Panc1 (cell line): ENCODE results near the gene UBTD1. TPM values are rescaled to one million over a fixed set of nuclear protein-coding genes. Genes with fewer than 3 reads are reported as not detected.

ENCODE experiments used
- ATAC-seq: fragments of 200-7000 bp; cut with Tn5 transposase; 2 replicates; pipeline ENCODE4 v1.9.1; 2020; ENCODE audit warnings: mild to moderate bottlenecking, moderate library complexity
- BruUV-seq: library from RNA; stranded (reverse); fragments of 400-500 nt; replicated peaks from 2 replicates; lab custom pipeline; 2021; lab: Mats Ljungman, UMichigan
- CTCF ChIA-PET: fragments of 300-600 bp; sonication (Branson Sonifier 250); formaldehyde crosslinking; loops from one replicate; lab custom pipeline; 2022; ENCODE audit warnings: antibody characterized with exemption; lab: Charles Lee
- POLR2A ChIA-PET: fragments of 300-600 bp; sonication (Branson Sonifier 250); formaldehyde crosslinking; loops from one replicate; lab custom pipeline; 2022; ENCODE audit warnings: antibody characterized with exemption; lab: Charles Lee
- DNase-seq: peaks from one replicate; pipeline ENCODE4 v3.0.0-alpha.2; 2010; ENCODE audit warnings: low read depth, low spot score
- H3K27ac ChIP-seq: 2 replicates; pipeline ENCODE4 v1.5.1; 2011; ENCODE audit warnings: mild to moderate bottlenecking, low read length, inconsistent platforms
- H3K27me3 ChIP-seq: fragments of 200-500 bp; sonication (Bioruptor generic); 2 replicates; pipeline ENCODE4 v1.6.0; 2014; ENCODE audit warnings: low read length, inconsistent platforms; ENCODE audit not compliant: control insufficient read depth, insufficient read depth
- H3K36me3 ChIP-seq: fragments of 200-500 bp; sonication (Bioruptor generic); 2 replicates; pipeline ENCODE4 v1.5.1; 2014; ENCODE audit warnings: inconsistent platforms, mild to moderate bottlenecking, low read length, moderate library complexity; ENCODE audit not compliant: control insufficient read depth, insufficient read depth
- H3K4me1 ChIP-seq: 2 replicates; pipeline ENCODE4 v1.5.1; 2011; ENCODE audit warnings: inconsistent platforms, mild to moderate bottlenecking, low read length, moderate library complexity; ENCODE audit not compliant: control insufficient read depth, insufficient read depth
- H3K4me3 ChIP-seq, 2 experiments: 2 replicates each; pipeline ENCODE4 v1.5.1; 2011 to 2012; ENCODE audit warnings: low read depth in 2 of 2, low read length in 2 of 2, mild to moderate bottlenecking in 2 of 2, inconsistent platforms in 1 of 2, moderate library complexity in 1 of 2
- H3K9me3 ChIP-seq: fragments of 200-500 bp; sonication (Bioruptor generic); 2 replicates; pipeline ENCODE4 v1.5.1; 2014; ENCODE audit warnings: low read depth, mild to moderate bottlenecking, inconsistent platforms, low read length, moderate library complexity; ENCODE audit not compliant: control insufficient read depth, insufficient read depth
- POLR2AphosphoS5 ChIP-seq: IDR thresholded peaks from 2 replicates; pipeline ENCODE4 v1.6.1; 2012; ENCODE audit warnings: mild to moderate bottlenecking, low read depth, low read length, moderate library complexity
- SIN3A ChIP-seq: IDR thresholded peaks from 2 replicates; pipeline ENCODE4 v1.6.1; 2012; ENCODE audit warnings: low read depth, mild to moderate bottlenecking, low read length, moderate library complexity, borderline replicate concordance; ENCODE audit not compliant: insufficient read depth
- TCF7L2 ChIP-seq: IDR thresholded peaks from 2 replicates; pipeline ENCODE4 v1.6.1; 2011; ENCODE audit warnings: mild to moderate bottlenecking, low read depth, low read length, inconsistent platforms
- in situ Hi-C: cut with HindIII; loops from 2 replicates; pipeline ENCODE4 v1.10.0; 2016; ENCODE audit warnings: low sequenced_read_pairs, low pct_unique_long_range_greater_than_20kb
- intact Hi-C: fragments of 100-400 bp; cut with micrococcal nuclease; formaldehyde crosslinking; loops from one replicate; pipeline ENCODE4 v1.10.0; 2022; ENCODE audit not compliant: unreplicated experiment
- total RNA-seq: library from RNA; stranded (reverse); gene quantifications from one replicate; pipeline ENCODE4 v1.2.1, GENCODE V29; 2021; ENCODE audit not compliant: unreplicated experiment
- TF ChIP-seq, protein P1 (sequence below): fragments of 450-650 bp; IDR thresholded peaks from 2 replicates; pipeline ENCODE4 v1.5.1; 2017; ENCODE audit warnings: mild to moderate bottlenecking
- TF ChIP-seq, protein P2 (sequence below), 2 experiments: IDR thresholded peaks; 2 replicates each; pipeline ENCODE4 v1.6.1; 2011 to 2012; ENCODE audit warnings: low read depth in 2 of 2, control low read depth in 1 of 2, low read length in 1 of 2, mild to moderate bottlenecking in 1 of 2, moderate library complexity in 1 of 2; ENCODE audit not compliant: insufficient read depth in 1 of 2

Gene UBTD1
- total RNA-seq, 1 experiment from 2014 or later = 55.6 TPM

DNA sequence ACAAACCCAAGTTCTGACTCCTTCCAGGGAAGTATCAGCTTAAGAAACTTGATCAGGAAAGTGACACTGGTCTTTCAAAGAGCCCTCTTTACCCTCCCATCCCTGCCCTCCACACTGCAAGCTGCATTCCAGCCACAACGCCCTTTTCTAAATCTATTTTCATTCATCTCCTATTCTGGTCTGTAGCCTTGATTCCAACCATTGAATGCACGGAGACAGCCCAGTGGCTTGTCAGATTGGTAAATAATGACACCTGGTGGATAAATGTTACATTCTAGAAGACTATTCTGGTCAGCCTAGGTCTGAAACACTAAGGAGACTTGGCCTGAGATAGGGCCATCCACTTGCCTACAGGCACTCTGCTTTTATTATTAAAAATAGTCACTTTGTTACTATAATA is 113.7 kb downstream of the UBTD1 start:
- peaks cover 10% of the 10 kb centered on the region; the same call in 1 of the 2 replicates for H3K4me1 ChIP-seq
- no peaks in the 10 kb centered on the region for H3K36me3 ChIP-seq
- ATAC-seq (peak; percentile 98), DNase-seq (no peak)
- H3K9me3 ChIP-seq = no peaks in the 10 kb centered on the region
- ChIA-PET CTCF (interaction anchor here (0.9 to 1.8 kb wide), 4 partner anchors 17 to 148 kb away, joined by 4 to 23 read pairs (median 4); partner anchors contain the start of gene ANKRD2), POLR2A (no interaction called here)
- TF ChIP-seq, protein P1, sequence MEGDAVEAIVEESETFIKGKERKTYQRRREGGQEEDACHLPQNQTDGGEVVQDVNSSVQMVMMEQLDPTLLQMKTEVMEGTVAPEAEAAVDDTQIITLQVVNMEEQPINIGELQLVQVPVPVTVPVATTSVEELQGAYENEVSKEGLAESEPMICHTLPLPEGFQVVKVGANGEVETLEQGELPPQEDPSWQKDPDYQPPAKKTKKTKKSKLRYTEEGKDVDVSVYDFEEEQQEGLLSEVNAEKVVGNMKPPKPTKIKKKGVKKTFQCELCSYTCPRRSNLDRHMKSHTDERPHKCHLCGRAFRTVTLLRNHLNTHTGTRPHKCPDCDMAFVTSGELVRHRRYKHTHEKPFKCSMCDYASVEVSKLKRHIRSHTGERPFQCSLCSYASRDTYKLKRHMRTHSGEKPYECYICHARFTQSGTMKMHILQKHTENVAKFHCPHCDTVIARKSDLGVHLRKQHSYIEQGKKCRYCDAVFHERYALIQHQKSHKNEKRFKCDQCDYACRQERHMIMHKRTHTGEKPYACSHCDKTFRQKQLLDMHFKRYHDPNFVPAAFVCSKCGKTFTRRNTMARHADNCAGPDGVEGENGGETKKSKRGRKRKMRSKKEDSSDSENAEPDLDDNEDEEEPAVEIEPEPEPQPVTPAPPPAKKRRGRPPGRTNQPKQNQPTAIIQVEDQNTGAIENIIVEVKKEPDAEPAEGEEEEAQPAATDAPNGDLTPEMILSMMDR = no peak; the same call in 1 of the 2 replicates
- TF ChIP-seq, protein P2, sequence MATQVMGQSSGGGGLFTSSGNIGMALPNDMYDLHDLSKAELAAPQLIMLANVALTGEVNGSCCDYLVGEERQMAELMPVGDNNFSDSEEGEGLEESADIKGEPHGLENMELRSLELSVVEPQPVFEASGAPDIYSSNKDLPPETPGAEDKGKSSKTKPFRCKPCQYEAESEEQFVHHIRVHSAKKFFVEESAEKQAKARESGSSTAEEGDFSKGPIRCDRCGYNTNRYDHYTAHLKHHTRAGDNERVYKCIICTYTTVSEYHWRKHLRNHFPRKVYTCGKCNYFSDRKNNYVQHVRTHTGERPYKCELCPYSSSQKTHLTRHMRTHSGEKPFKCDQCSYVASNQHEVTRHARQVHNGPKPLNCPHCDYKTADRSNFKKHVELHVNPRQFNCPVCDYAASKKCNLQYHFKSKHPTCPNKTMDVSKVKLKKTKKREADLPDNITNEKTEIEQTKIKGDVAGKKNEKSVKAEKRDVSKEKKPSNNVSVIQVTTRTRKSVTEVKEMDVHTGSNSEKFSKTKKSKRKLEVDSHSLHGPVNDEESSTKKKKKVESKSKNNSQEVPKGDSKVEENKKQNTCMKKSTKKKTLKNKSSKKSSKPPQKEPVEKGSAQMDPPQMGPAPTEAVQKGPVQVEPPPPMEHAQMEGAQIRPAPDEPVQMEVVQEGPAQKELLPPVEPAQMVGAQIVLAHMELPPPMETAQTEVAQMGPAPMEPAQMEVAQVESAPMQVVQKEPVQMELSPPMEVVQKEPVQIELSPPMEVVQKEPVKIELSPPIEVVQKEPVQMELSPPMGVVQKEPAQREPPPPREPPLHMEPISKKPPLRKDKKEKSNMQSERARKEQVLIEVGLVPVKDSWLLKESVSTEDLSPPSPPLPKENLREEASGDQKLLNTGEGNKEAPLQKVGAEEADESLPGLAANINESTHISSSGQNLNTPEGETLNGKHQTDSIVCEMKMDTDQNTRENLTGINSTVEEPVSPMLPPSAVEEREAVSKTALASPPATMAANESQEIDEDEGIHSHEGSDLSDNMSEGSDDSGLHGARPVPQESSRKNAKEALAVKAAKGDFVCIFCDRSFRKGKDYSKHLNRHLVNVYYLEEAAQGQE (IDR thresholded peaks at IDR 0.05; ENCODE audit: insufficient read depth in 1 of 2, low read depth in 2 of 2, low read length in 1 of 2) = no peak
- TF ChIP-seq SIN3A (no peak), TCF7L2 (no peak), POLR2AphosphoS5 (no peak)
- H3K27me3 ChIP-seq = no peaks in the 10 kb centered on the region
- no peak overlapping the region for H3K4me3 ChIP-seq
- intact Hi-C loops = loop anchor here (2.0 kb wide), 2 partner anchors 40 to 150 kb away; partner anchors contain the start of gene ANKRD2
- H3K27ac ChIP-seq = no peak overlapping the region
- in situ Hi-C loops = no loop called here
- BruUV-seq = no TSS peak

DNA sequence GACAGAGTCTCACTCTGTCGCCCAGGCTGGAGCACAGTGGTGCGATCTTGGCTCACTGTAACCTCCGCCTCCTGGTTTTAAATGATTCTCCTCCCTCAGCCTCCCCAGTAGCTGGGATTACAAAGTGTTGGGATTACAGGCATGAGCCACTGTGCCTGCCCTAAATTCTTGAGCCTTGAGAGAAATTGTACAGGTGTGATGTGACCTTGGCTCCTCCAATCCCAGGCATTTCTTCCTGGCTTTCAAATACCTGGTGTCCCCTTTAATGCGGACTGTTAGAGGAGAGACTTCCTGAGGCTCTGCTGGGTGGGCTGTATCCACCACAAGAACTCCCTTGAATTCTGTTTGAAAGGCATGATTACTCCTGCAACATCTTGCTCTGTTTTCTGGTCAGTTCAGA is 119.6 kb downstream of the UBTD1 start:
- no peaks in the 10 kb centered on the region for H3K4me1 ChIP-seq
- in situ Hi-C loops = no loop called here
- no peaks in the 10 kb centered on the region for H3K36me3 ChIP-seq
- BruUV-seq = no TSS peak
- intact Hi-C loops = no loop called here
- ATAC-seq (no peak), DNase-seq (no peak)
- no peaks in the 10 kb centered on the region for H3K27me3 ChIP-seq
- no peak overlapping the region for H3K4me3 ChIP-seq
- ChIA-PET POLR2A (no interaction called here), CTCF (no interaction called here)
- no peak overlapping the region for H3K27ac ChIP-seq
- TF ChIP-seq SIN3A = no peak
- TF ChIP-seq TCF7L2 = no peak
- no peaks in the 10 kb centered on the region for H3K9me3 ChIP-seq

DNA sequence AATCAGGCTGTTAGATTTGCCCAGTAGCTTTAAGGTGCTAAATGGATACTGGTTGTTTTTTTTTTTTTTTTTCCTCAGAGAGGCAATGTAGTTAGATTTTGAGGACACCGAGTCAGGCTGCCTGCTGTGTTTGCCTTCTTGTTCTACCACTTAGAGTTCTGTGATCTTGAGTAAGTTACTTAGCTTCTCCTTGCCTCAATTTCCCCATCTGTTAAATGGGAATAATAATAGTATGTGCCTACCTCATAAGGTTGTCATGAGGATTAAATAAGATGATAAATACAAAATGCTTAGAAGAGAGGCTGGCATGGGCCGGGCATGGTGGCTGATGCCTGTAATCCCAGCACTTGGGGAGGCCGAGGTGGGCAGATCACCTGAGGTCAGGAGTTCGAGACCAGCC is 120.0 kb downstream of the UBTD1 start:
- ChIA-PET POLR2A (no interaction called here), CTCF (no interaction called here)
- ATAC-seq (no peak), DNase-seq (no peak)
- Histone ChIP-seq H3K36me3 (no peaks in the 10 kb centered on the region), H3K27me3 (no peaks in the 10 kb centered on the region), H3K27ac (no peak overlapping the region), H3K4me3 (no peak overlapping the region), H3K4me1 (no peaks in the 10 kb centered on the region), H3K9me3 (no peaks in the 10 kb centered on the region)
- BruUV-seq = no TSS peak
- intact Hi-C loops = no loop called here
- in situ Hi-C loops = no loop called here
- TF ChIP-seq, protein P2 (IDR thresholded peaks at IDR 0.05; ENCODE audit: insufficient read depth in 1 of 2, low read depth in 2 of 2, low read length in 1 of 2) = no peak
- TF ChIP-seq POLR2AphosphoS5 = no peak
- TF ChIP-seq, protein P1 = no peak
- no peak for TF ChIP-seq SIN3A
- TF ChIP-seq TCF7L2 = no peak
